ENCODE data around the gene MCU. TPM values are rescaled to one million over a fixed set of nuclear protein-coding genes. Genes with fewer than 3 reads are reported as not detected.

Gene MCU
- total and polyA plus RNA-seq, 10 of the 15 experiments (the other 5 are each of a cell fraction or from before 2014, with no cell fraction given): 5.1 to 49.1 (median 17.9) TPM

GRCh38 chr10:72879245-72879644 is 187.3 kb downstream of the MCU start:
- Histone ChIP-seq H3K9ac (ENCODE audit: control insufficient read depth, insufficient read depth, low read length) (no peak overlapping the region), H3K79me2 (ENCODE audit: control insufficient read depth, insufficient read depth, low read length) (no peaks in the 10 kb centered on the region), H3K27ac (ENCODE audit: control insufficient read depth, insufficient read depth) (no peak overlapping the region), H2AFZ (ENCODE audit: control insufficient read depth, low read depth, low read length) (no peak overlapping the region), H3K9me3 (replicated peaks; ENCODE audit: control insufficient read depth, insufficient read depth, low read length) (no peaks in the 10 kb centered on the region; the same call in 1 of the 3 replicates), H3K36me3 (ENCODE audit: control insufficient read depth in 2 of 2, insufficient read depth in 2 of 2, low read length in 1 of 2) (no peaks in the 10 kb centered on the region; a peak in 1 of 4 replicates), H3K27me3 (replicated peaks in 1 of 2; ENCODE audit: control insufficient read depth in 2 of 2, insufficient read depth in 2 of 2, low read length in 1 of 2) (no peaks in the 10 kb centered on the region), H3K4me1 (ENCODE audit: control insufficient read depth, insufficient read depth, low read length) (no peaks in the 10 kb centered on the region), H3K4me2 (ENCODE audit: control insufficient read depth, insufficient read depth) (no peak overlapping the region), H4K20me1 (ENCODE audit: control insufficient read depth, insufficient read depth) (no peaks in the 10 kb centered on the region), H3K4me3 (no peak overlapping the region)
- ChIA-PET CTCF (no interaction called here), SMC1A (ENCODE audit: uncharacterized antibody, unreplicated experiment) (no interaction called here), RAD21 (ENCODE audit: unreplicated experiment) (no interaction called here), POLR2A (interaction anchor here (0.6 kb wide), 1 partner anchor 125 kb away, joined by 3 read pairs; no protein-coding TSS in a partner anchor)
- no peak for TF ChIP-seq POLR2A (IDR thresholded peaks at IDR 0.05; ENCODE audit: low read depth, low read length)
- TF ChIP-seq ZNF384 (IDR thresholded peaks at IDR 0.05; ENCODE audit: borderline replicate concordance, low read depth, low read length): no peak
- TF ChIP-seq ZBED1 (IDR thresholded peaks at IDR 0.05; ENCODE audit: borderline replicate concordance): no peak
- TF ChIP-seq CREB1 (IDR thresholded peaks at IDR 0.05; ENCODE audit: low read depth): no peak
- no peak for TF ChIP-seq ESRRA (IDR thresholded peaks at IDR 0.05; ENCODE audit: low read length)
- TF ChIP-seq HDGF (IDR thresholded peaks at IDR 0.05): no peak
- TF ChIP-seq MYC (IDR thresholded peaks at IDR 0.05; ENCODE audit: insufficient read depth, insufficient read length, insufficient replicate concordance, low read length, severe bottlenecking): no peak
- TF ChIP-seq SIX5 (IDR thresholded peaks at IDR 0.05; ENCODE audit: low read depth, low read length, severe bottlenecking): no peak
- TF ChIP-seq ZNF207 (IDR thresholded peaks at IDR 0.05; ENCODE audit: borderline replicate concordance): no peak
- no peak for TF ChIP-seq USF1 (IDR thresholded peaks at IDR 0.05; ENCODE audit: borderline replicate concordance, extremely low read length, insufficient read depth, low read depth, low read length)
- TF ChIP-seq ZNF687 (IDR thresholded peaks at IDR 0.05): no peak
- no peak for TF ChIP-seq MTA2 (IDR thresholded peaks at IDR 0.05; ENCODE audit: low read depth)
- no peak for TF ChIP-seq MEF2A (IDR thresholded peaks at IDR 0.05; ENCODE audit: insufficient read depth, low read depth, low read length)
- TF ChIP-seq BRCA1 (IDR thresholded peaks at IDR 0.05; ENCODE audit: low read depth, low read length): no peak
- TF ChIP-seq CTCF (IDR thresholded peaks at IDR 0.05 in 2 of 3, conservative IDR thresholded peaks at IDR 0.05 in 1 of 3; ENCODE audit: control insufficient read depth in 2 of 3, extremely low read depth in 1 of 3, insufficient read depth in 1 of 3, low read depth in 3 of 3, low read length in 3 of 3): no peak
- TF ChIP-seq RELA (IDR thresholded peaks at IDR 0.05; ENCODE audit: borderline replicate concordance, partially characterized antibody): no peak
- TF ChIP-seq KLF5 (IDR thresholded peaks at IDR 0.05; ENCODE audit: partially characterized antibody): no peak
- no peak for TF ChIP-seq NBN (IDR thresholded peaks at IDR 0.05)
- no peak for TF ChIP-seq BACH1 (IDR thresholded peaks at IDR 0.05; ENCODE audit: borderline replicate concordance)
- no peak for TF ChIP-seq SMAD1 (IDR thresholded peaks at IDR 0.05; ENCODE audit: low read depth, partially characterized antibody)
- no TSS peak for BruUV-seq (replicated peaks)
- DNase-seq (ENCODE audit: low read depth, low spot score): no peak
- WGBS (ENCODE audit: insufficient coverage, insufficient replicate concordance, low lambda C conversion rate, missing lambda C conversion rate): 98% methylated on average over 2 of the region's 2 CpGs
- ATAC-seq: no peak
- no peak for FAIRE-seq
- intact Hi-C loops (cut with micrococcal nuclease; ENCODE audit: unreplicated experiment): no loop called here
- in situ Hi-C loops (cut with MboI): no loop called here

Data from GM12878 (cell line).